CD4-positive, alpha-beta T cell treated with Interleukin-4 for 1 hour (primary cell): ENCODE results near the gene CLHC1.
"Not testable (repeated sequence)": the region's sequence is repeated elsewhere in the genome, so short reads cannot be mapped to it uniquely, and the experiment has no call there.

Experiments used
- DNase-seq, 2 donors: peaks; one replicate each; pipeline ENCODE4 v3.0.0-alpha.2; 2020 to 2022

Gene CLHC1

DNA sequence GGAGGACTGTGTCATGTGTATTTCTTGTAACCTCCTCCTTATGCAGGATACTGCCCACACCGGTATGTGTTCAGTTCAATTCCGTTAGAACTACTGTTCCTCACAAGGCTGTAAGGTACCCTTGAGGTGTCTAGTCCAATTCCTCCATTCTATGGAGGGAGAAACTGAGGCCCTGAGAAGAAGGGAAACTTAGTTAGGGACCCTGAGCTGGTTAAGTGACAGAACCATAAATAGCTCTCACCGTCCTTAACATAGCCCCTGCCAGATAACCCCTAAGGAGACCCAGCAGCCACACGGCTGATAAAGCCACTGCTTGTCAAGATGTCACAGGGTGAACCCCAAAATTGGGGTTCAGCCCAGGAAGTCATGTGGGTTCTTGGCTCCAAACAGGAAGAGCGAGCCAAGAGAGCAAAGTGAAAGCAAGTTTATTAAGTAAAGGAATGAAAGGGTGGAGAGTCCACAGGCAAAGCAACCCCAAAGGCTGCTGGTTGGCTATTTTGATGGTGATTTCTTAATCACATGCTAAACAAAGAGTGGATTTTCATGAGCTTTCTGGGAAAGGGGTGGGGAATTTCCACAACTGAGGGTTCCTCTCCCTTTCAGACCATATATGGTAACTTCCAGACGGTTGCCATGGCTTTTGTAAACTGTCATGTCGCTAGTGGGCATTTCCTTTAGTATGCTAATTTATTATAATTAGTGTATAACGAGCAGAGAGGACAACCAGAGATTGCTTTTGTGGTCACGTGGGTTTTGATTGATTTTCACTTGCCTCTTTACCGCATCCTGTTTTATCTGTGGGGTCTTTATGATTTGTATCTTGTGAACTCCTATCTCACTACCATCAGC is 98.4 kb downstream of the CLHC1 start:
- DNase-seq, result peak; percentile 82 to 91

DNA sequence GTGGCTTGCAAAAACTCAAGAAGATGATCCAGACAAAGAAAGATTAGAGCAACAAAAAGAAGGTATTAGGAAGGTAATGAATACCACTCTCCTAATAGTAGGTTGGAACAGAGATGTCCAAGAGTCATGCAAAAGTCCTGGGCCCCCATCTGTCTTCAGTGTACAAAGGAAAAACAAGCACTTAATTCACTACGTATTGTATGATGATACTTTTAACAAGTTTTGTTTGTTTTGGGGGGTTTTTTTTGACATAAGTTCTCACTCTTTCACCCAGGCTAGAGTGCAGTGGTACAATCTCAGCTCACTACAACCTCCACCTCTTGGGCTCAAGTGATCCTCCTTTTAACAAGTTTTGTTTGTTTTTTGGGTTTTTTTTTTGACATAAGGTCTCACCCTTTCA is 101.2 kb downstream of the CLHC1 start:
- DNase-seq, result no peak

GRCh38 chr2:55126643-55127042 is 105.5 kb downstream of the CLHC1 start:
- DNase-seq, result not testable (repeated sequence)
